C4-2B (cell line): Measurements from ENCODE around the gene DAP.

Experiments
- CTCF ChIP-seq: fragments of 450-650 bp; conservative IDR thresholded peaks from 2 replicates; pipeline ENCODE4 v1.5.1; 2017; ENCODE audit warnings: mild to moderate bottlenecking
- ZFX ChIP-seq: fragments of 450-650 bp; IDR thresholded peaks from 2 replicates; pipeline ENCODE4 v1.6.1; 2017

GRCh38 chr5:10703676-10704075, 57.4 kb downstream of the DAP start:
- TF ChIP-seq CTCF, result no peak
- no peak for TF ChIP-seq ZFX
